Neural progenitor cell (in vitro differentiated cells): Measurements from ENCODE around the gene PPARGC1A.

Source experiments
- EZH2 ChIP-seq: fragments of 200-600 bp; sonication (generic); IDR thresholded peaks from 2 replicates; pipeline ENCODE4 v1.6.1; 2017; ENCODE audit warnings: antibody characterized with exemption, mild to moderate bottlenecking, moderate library complexity
- TF ChIP-seq, protein P1 (sequence below): fragments of 200-600 bp; sonication (generic); IDR thresholded peaks from 2 replicates; pipeline ENCODE4 v1.5.1; 2017; ENCODE audit warnings: antibody characterized with exemption, mild to moderate bottlenecking

DNA sequence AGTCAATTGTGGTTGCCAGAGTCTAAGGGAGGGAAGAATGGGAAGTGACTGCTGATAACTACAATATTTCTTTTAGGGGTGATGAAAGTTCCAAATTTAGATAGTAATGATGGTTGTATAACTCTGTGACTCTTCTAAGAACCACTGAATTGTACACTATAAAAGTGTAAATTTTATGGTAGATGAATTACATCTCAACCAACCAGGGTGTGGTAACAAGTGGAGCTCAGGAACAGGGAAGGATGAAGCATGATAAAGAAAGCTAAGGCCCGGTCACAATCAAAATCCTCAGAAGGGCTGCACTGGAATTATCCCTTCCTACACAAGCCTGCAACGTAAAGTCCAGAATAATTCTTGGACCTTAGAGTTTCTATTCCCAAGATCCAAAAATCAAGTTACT is 143.2 kb downstream of the PPARGC1A start:
- TF ChIP-seq, protein P1, sequence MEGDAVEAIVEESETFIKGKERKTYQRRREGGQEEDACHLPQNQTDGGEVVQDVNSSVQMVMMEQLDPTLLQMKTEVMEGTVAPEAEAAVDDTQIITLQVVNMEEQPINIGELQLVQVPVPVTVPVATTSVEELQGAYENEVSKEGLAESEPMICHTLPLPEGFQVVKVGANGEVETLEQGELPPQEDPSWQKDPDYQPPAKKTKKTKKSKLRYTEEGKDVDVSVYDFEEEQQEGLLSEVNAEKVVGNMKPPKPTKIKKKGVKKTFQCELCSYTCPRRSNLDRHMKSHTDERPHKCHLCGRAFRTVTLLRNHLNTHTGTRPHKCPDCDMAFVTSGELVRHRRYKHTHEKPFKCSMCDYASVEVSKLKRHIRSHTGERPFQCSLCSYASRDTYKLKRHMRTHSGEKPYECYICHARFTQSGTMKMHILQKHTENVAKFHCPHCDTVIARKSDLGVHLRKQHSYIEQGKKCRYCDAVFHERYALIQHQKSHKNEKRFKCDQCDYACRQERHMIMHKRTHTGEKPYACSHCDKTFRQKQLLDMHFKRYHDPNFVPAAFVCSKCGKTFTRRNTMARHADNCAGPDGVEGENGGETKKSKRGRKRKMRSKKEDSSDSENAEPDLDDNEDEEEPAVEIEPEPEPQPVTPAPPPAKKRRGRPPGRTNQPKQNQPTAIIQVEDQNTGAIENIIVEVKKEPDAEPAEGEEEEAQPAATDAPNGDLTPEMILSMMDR, result no peak
- TF ChIP-seq EZH2, result no peak
